A673 (cell line): Measurements from ENCODE around the gene TEAD1. TPM values are rescaled to one million over a fixed set of nuclear protein-coding genes. Genes with fewer than 3 reads are reported as not detected.

Source experiments
- BruUV-seq: library from RNA; stranded (reverse); fragments of 400-500 nt; replicated peaks from 2 replicates; lab custom pipeline; 2021; lab: Mats Ljungman, UMichigan
- CTCF ChIA-PET: fragments of 300-600 bp; sonication (Branson Sonifier 250); formaldehyde crosslinking; loops from one replicate; lab custom pipeline; 2022; ENCODE audit warnings: antibody characterized with exemption; lab: Charles Lee
- POLR2A ChIA-PET: fragments of 300-600 bp; sonication (Branson Sonifier 250); formaldehyde crosslinking; loops from one replicate; lab custom pipeline; 2022; ENCODE audit warnings: antibody characterized with exemption; ENCODE audit not compliant: low non-redundant PET; lab: Charles Lee
- DNase-seq: peaks from one replicate; pipeline ENCODE4 v3.0.0-alpha.2; 2015; ENCODE audit warnings: low spot score
- H3K27ac ChIP-seq: fragments of 200-600 bp; sonication (generic); 2 replicates; pipeline ENCODE4 v1.5.1; 2016; ENCODE audit warnings: mixed run types, low read depth, mild to moderate bottlenecking, mixed read lengths, antibody characterized with exemption, low read length; ENCODE audit not compliant: poor library complexity, severe bottlenecking
- H3K27me3 ChIP-seq: fragments of 200-600 bp; sonication (generic); replicated peaks from 2 replicates; pipeline ENCODE4 v1.6.1; 2017; ENCODE audit warnings: mixed run types, low read depth, mild to moderate bottlenecking, mixed read lengths, antibody characterized with exemption, low read length; ENCODE audit not compliant: insufficient read depth, poor library complexity
- H3K36me3 ChIP-seq: fragments of 200-600 bp; sonication (generic); 2 replicates; pipeline ENCODE4 v1.6.1; 2016; ENCODE audit warnings: mixed run types, mild to moderate bottlenecking, mixed read lengths, antibody characterized with exemption, low read length; ENCODE audit not compliant: insufficient read depth, poor library complexity, severe bottlenecking
- H3K4me1 ChIP-seq: fragments of 200-600 bp; sonication (generic); 2 replicates; pipeline ENCODE4 v1.6.1; 2017; ENCODE audit warnings: mixed run types, mild to moderate bottlenecking, mixed read lengths, antibody characterized with exemption, low read length; ENCODE audit not compliant: insufficient read depth, poor library complexity, severe bottlenecking
- H3K4me3 ChIP-seq: fragments of 200-600 bp; sonication (generic); 2 replicates; pipeline ENCODE4 v1.5.1; 2016; ENCODE audit warnings: low read depth, mixed run types, mild to moderate bottlenecking, mixed read lengths, low read length; ENCODE audit not compliant: poor library complexity, severe bottlenecking
- H3K9me3 ChIP-seq: fragments of 200-600 bp; sonication (generic); 2 replicates; pipeline ENCODE4 v1.6.1; 2016; ENCODE audit warnings: mixed run types, low read depth, mild to moderate bottlenecking, mixed read lengths, antibody characterized with exemption, low read length; ENCODE audit not compliant: poor library complexity, severe bottlenecking
- CTCF ChIP-seq: fragments of 300-800, 200-600 bp; sonication (generic); conservative IDR thresholded peaks from 2 replicates; pipeline ENCODE4 v1.5.1; 2017; ENCODE audit warnings: low read depth, mild to moderate bottlenecking, antibody characterized with exemption, low read length, moderate library complexity, mixed read lengths
- EZH2 ChIP-seq: fragments of 200-600 bp; sonication (generic); IDR thresholded peaks from 2 replicates; pipeline ENCODE4 v1.6.1; 2017; ENCODE audit warnings: borderline replicate concordance, low read depth, mild to moderate bottlenecking, mixed read lengths, antibody characterized with exemption, low read length; ENCODE audit not compliant: poor library complexity, severe bottlenecking
- intact Hi-C: fragments of 100-400 bp; cut with micrococcal nuclease; formaldehyde crosslinking; loops from one replicate; pipeline ENCODE4 v1.10.0; 2022; ENCODE audit not compliant: unreplicated experiment
- total RNA-seq: library from RNA; stranded (reverse); gene quantifications from 2 replicates; pipeline ENCODE4 v1.2.3, GENCODE V29; 2021

TEAD1 gene
- total RNA-seq, 1 experiment from 2014 or later, result 81.8 TPM

DNA sequence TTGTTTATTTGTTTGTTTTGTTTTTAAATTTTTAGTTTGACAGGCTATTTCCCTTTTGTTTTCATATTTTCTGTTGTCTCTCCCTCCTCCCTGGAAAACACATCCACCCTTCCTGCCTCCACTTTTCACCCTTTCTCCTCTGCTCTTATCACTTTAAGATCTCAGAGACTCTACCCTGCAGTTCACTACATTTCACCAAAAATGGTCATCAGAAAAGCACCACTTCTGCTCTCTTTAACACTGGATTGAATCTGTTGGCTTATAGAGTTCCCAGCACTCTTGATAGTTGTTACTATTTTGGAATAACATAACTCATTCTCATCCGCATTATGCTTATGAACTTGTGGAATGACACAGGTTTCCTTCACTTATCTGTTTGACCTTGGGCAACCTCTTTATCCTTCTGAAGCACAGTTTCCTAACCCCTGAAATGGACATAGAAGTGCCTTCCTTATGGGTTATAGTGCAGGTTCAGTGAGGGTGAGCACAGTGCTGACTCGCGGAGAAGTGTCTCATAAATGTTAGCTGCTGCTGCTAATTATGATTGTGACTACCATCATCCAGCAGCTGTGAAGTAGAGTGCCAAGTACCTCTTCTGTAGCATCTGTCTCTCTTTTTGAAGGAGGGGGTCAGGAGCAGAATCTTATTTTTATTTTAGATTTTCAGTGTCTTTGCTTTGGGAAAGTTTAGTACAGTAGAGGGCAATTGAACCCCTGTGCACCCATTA is 15.0 kb downstream of the TEAD1 start:
- no peaks in the 10 kb centered on the region for H3K9me3 ChIP-seq
- BruUV-seq, result no TSS peak
- H3K4me3 ChIP-seq, result no peak overlapping the region
- H3K27me3 ChIP-seq, result no peaks in the 10 kb centered on the region
- TF ChIP-seq CTCF, result no peak
- TF ChIP-seq EZH2, result no peak
- POLR2A ChIA-PET, result no interaction called here
- CTCF ChIA-PET, result no interaction called here
- peaks cover 57% of the 10 kb centered on the region for H3K4me1 ChIP-seq
- H3K27ac ChIP-seq, result peak overlapping the region; percentile 4
- no peak for DNase-seq
- intact Hi-C loops, result no loop called here
- H3K36me3 ChIP-seq, result no peaks in the 10 kb centered on the region

- H3K4me1 ChIP-seq, result peaks cover 65% of the 10 kb centered on the region
- H3K36me3 ChIP-seq, result no peaks in the 10 kb centered on the region
- intact Hi-C loops, result no loop called here
- ChIA-PET POLR2A (no interaction called here), CTCF (no interaction called here)
- no peak overlapping the region for H3K27ac ChIP-seq
- H3K9me3 ChIP-seq, result no peaks in the 10 kb centered on the region
- H3K27me3 ChIP-seq, result no peaks in the 10 kb centered on the region
- no peak for DNase-seq
- H3K4me3 ChIP-seq, result no peak overlapping the region
- TF ChIP-seq EZH2 (no peak), CTCF (no peak)
- BruUV-seq, result no TSS peak
Measured at GRCh38 chr11:12690663-12691062, 16.4 kb downstream of the TEAD1 start.

- peak overlapping the region; percentile 85 for H3K27ac ChIP-seq
- intact Hi-C loops, result no loop called here
- BruUV-seq, result no TSS peak
- H3K36me3 ChIP-seq, result no peaks in the 10 kb centered on the region
- TF ChIP-seq CTCF (no peak), EZH2 (no peak)
- ChIA-PET CTCF (no interaction called here), POLR2A (no interaction called here)
- peaks cover 73% of the 10 kb centered on the region for H3K4me1 ChIP-seq
- H3K9me3 ChIP-seq, result no peaks in the 10 kb centered on the region
- H3K27me3 ChIP-seq, result no peaks in the 10 kb centered on the region
- no peak overlapping the region for H3K4me3 ChIP-seq
- no peak for DNase-seq
Measured at GRCh38 chr11:12691473-12691872, 17.3 kb downstream of the TEAD1 start.
